Stimulated activated naive CD8-positive, alpha-beta T cell treated with anti-CD3 and anti-CD28 coated beads, Interleukin-15, amount 100 ng/mL, for 72 hours (primary cell): ENCODE results near the gene TPPP.
A peak's percentile ranks its signal among the peaks of the same experiment; 100 is the strongest.
"Not testable (repeated sequence)": the region's sequence is repeated elsewhere in the genome, so short reads cannot be mapped to it uniquely, and the experiment has no call there.

Source experiments
- ATAC-seq: fragments of 150-1000 bp; cut with Tn5 transposase; 2 replicates; pipeline ENCODE4 v1.10.0; 2021; ENCODE audit warnings: mild to moderate bottlenecking, moderate library complexity
- DNase-seq, 2 donors: peaks; one replicate each; pipeline ENCODE4 v3.0.0; 2021 to 2022
- H3K27ac Mint-ChIP-seq, 2 donors: one replicate each; pipeline ENCODE4 v1.8.0; 2022; ENCODE audit warnings: mild to moderate bottlenecking in 2 of 2, mixed read lengths in 2 of 2, moderate library complexity in 2 of 2
- H3K27me3 Mint-ChIP-seq: one replicate; pipeline ENCODE4 v1.8.0; 2022; ENCODE audit warnings: mixed read lengths
- H3K4me1 Mint-ChIP-seq: one replicate; pipeline ENCODE4 v1.8.0; 2022; ENCODE audit warnings: mild to moderate bottlenecking, mixed read lengths
- H3K4me3 Mint-ChIP-seq, 2 donors: one replicate each; pipeline ENCODE4 v1.8.0; 2022; ENCODE audit warnings: mild to moderate bottlenecking in 2 of 2, mixed read lengths in 2 of 2, moderate library complexity in 1 of 2
- H3K9me3 Mint-ChIP-seq, 2 donors: one replicate each; pipeline ENCODE4 v1.8.0; 2022; ENCODE audit warnings: mixed read lengths in 2 of 2

TPPP gene

DNA sequence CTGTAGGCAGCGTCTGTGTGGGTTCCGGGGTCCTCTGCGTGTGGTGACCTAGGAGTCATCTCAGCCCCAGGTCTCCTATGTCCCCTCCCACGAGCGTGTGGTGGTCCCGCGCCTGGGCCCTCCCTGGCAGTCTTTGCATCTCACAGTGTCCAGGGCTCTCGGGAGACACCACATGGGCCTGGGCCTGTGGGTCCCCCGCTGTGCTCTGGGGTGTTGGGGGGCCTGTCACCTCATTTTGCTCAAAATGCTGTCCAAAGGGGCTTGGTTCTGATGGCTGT lies 54.0 kb downstream of the TPPP start:
- DNase-seq (no peak), ATAC-seq (no peak)
- Mint-ChIP-seq H3K4me1 (peaks cover 8% of the 10 kb centered on the region), H3K9me3 (no peaks in the 10 kb centered on the region), H3K27me3 (no peaks in the 10 kb centered on the region), H3K27ac (peak overlapping the region in 1 of 2 donors; percentile 67), H3K4me3 (no peak overlapping the region)

GRCh38 chr5:638501-639252 lies 54.5 kb downstream of the TPPP start:
- Mint-ChIP-seq H3K27me3 (no peaks in the 10 kb centered on the region), H3K9me3 (no peaks in the 10 kb centered on the region), H3K4me1 (peaks cover 7% of the 10 kb centered on the region), H3K27ac (peak overlapping the region in 1 of 2 donors; percentile 59), H3K4me3 (no peak overlapping the region)
- no peak for DNase-seq
- ATAC-seq: no peak

DNA sequence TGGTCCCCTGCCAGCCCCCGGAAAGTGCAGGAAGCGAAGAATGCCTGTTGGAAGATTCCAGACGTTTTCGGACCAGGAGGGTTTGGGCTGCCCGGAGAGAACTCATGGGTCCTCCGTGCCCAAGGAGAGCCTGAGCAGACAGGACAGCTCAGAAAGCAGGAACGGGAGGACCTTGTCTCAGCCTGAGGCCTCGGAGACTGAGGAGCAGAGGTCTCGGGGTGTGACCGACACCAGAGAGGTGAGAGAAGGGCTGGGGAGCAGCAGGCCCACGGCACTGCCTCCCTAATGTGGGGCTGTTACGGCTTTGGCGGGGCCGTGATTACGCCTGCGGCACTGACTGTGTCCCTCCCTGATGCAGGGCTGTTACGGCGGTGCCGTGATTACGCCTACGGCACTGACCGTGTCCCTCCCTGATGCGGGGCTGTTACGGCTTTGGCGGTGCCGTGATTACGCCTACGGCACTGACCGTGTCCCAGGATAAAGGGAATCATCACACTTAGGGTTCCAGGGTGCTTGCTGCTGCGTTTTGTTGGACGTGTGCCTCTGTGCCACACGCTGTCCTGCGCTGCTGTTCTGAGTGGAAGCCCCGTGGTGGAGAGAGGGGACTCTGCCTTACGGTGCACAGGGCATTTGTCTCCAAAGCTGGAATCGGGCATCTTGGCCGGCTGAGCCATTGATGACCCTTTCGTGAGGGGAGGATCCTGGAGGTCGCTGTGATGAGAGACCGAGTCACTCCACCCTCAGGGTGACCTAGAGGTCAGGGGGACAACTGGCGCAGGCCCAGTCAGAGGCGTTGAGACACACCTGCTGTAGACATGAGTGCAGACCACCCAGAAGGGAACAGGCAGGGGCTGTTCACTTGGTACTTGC lies 55.3 kb downstream of the TPPP start:
- no peak overlapping the region for H3K27ac Mint-ChIP-seq
- ATAC-seq (no peak), DNase-seq (no peak)
- H3K27me3 Mint-ChIP-seq: no peaks in the 10 kb centered on the region
- no peak overlapping the region for H3K4me3 Mint-ChIP-seq
- no peaks in the 10 kb centered on the region for H3K9me3 Mint-ChIP-seq
- no peaks in the 10 kb centered on the region for H3K4me1 Mint-ChIP-seq

- no peaks in the 10 kb centered on the region for H3K9me3 Mint-ChIP-seq
- no peak for DNase-seq
- no peak overlapping the region for H3K27ac Mint-ChIP-seq
- no peaks in the 10 kb centered on the region for H3K4me1 Mint-ChIP-seq
- H3K4me3 Mint-ChIP-seq: no peak overlapping the region
- no peaks in the 10 kb centered on the region for H3K27me3 Mint-ChIP-seq
- ATAC-seq: no peak
These were observed 56.2 kb downstream of the TPPP start for GRCh38 chr5:636951-637350.

GRCh38 chr5:635306-636055 lies 57.7 kb downstream of the TPPP start:
- no peak for DNase-seq
- Mint-ChIP-seq H3K4me3 (no peak overlapping the region), H3K27me3 (no peaks in the 10 kb centered on the region), H3K9me3 (no peaks in the 10 kb centered on the region), H3K4me1 (no peaks in the 10 kb centered on the region), H3K27ac (no peak overlapping the region)
- ATAC-seq: no peak

GRCh38 chr5:634191-634590 lies 59.0 kb downstream of the TPPP start:
- ATAC-seq (no peak), DNase-seq (no peak)
- Mint-ChIP-seq H3K4me3 (no peak overlapping the region), H3K27ac (no peak overlapping the region), H3K4me1 (no peaks in the 10 kb centered on the region), H3K27me3 (no peaks in the 10 kb centered on the region), H3K9me3 (no peaks in the 10 kb centered on the region)

GRCh38 chr5:633501-633955 lies 59.6 kb downstream of the TPPP start:
- Mint-ChIP-seq H3K4me1 (no peaks in the 10 kb centered on the region), H3K4me3 (no peak overlapping the region), H3K27ac (no peak overlapping the region), H3K9me3 (no peaks in the 10 kb centered on the region), H3K27me3 (no peaks in the 10 kb centered on the region)
- DNase-seq: no peak
- ATAC-seq: no peak

GRCh38 chr5:628351-629205 lies 64.6 kb downstream of the TPPP start:
- not testable (repeated sequence) for ATAC-seq, H3K4me1 Mint-ChIP-seq, DNase-seq, H3K4me3 Mint-ChIP-seq, H3K27me3 Mint-ChIP-seq, H3K27ac Mint-ChIP-seq, H3K9me3 Mint-ChIP-seq

GRCh38 chr5:627840-628239 lies 65.3 kb downstream of the TPPP start:
- no peaks in the 10 kb centered on the region for H3K9me3 Mint-ChIP-seq
- ATAC-seq (no peak), DNase-seq (no peak)
- H3K4me1 Mint-ChIP-seq: no peaks in the 10 kb centered on the region
- H3K27me3 Mint-ChIP-seq: no peaks in the 10 kb centered on the region
- H3K27ac Mint-ChIP-seq: no peak overlapping the region
- H3K4me3 Mint-ChIP-seq: no peak overlapping the region

- Mint-ChIP-seq H3K27ac (no peak overlapping the region), H3K4me3 (no peak overlapping the region), H3K4me1 (no peaks in the 10 kb centered on the region), H3K9me3 (no peaks in the 10 kb centered on the region), H3K27me3 (no peaks in the 10 kb centered on the region)
- ATAC-seq (no peak), DNase-seq (no peak)
These were observed 66.3 kb downstream of the TPPP start for GRCh38 chr5:626850-627249.

DNA sequence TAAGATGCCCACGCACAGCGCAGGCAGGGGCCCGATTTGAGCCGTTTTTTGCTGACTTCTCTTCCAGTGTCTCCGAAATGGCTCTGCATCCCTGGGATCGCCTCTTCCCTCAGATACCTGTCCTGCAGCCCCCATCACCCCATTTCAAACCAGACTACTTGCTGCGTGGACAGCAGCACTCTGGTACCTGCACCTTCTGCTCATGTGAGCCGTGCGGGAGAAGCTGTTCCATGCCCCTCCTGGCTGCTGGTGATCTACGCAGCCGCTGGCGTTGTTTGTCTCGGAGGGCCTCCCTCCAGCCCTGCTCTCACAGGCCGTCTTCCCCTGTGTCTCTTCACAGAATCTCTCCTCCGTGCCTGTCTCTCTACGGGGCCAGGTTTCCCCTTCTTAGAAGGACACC lies 67.6 kb downstream of the TPPP start:
- ATAC-seq: no peak
- no peaks in the 10 kb centered on the region for H3K4me1 Mint-ChIP-seq
- H3K4me3 Mint-ChIP-seq: no peak overlapping the region
- H3K9me3 Mint-ChIP-seq: no peaks in the 10 kb centered on the region
- H3K27me3 Mint-ChIP-seq: no peaks in the 10 kb centered on the region
- no peak overlapping the region for H3K27ac Mint-ChIP-seq
- no peak for DNase-seq

DNA sequence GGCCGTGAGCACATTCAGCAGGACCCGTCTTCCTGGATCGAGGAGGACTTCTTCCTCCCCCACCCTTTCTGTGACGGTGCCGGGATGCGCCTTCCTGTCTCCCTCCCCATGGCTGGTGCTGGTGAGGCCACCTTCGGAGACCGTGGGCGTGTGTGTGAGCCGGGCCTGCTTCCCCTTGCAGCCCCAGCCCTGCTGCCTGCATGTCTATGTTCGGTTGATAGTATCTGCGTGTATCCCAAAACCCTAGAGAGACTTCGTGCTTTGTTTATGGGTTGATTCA lies 68.3 kb downstream of the TPPP start:
- Mint-ChIP-seq H3K4me3 (no peak overlapping the region), H3K9me3 (no peaks in the 10 kb centered on the region), H3K4me1 (no peaks in the 10 kb centered on the region), H3K27ac (no peak overlapping the region), H3K27me3 (no peaks in the 10 kb centered on the region)
- ATAC-seq: no peak
- DNase-seq: no peak

GRCh38 chr5:624118-624950 lies 68.8 kb downstream of the TPPP start:
- Mint-ChIP-seq H3K9me3 (no peaks in the 10 kb centered on the region), H3K27me3 (no peaks in the 10 kb centered on the region), H3K4me1 (no peaks in the 10 kb centered on the region), H3K4me3 (no peak overlapping the region), H3K27ac (peak overlapping the region in 1 of 2 donors; percentile 27)
- DNase-seq (no peak), ATAC-seq (no peak)

GRCh38 chr5:623531-623930 lies 69.6 kb downstream of the TPPP start:
- Mint-ChIP-seq H3K9me3 (no peaks in the 10 kb centered on the region), H3K27ac (no peak overlapping the region), H3K4me1 (no peaks in the 10 kb centered on the region), H3K4me3 (no peak overlapping the region), H3K27me3 (no peaks in the 10 kb centered on the region)
- ATAC-seq: no peak
- DNase-seq: no peak
